Measurements from ENCODE around the gene TTLL10.

DNA sequence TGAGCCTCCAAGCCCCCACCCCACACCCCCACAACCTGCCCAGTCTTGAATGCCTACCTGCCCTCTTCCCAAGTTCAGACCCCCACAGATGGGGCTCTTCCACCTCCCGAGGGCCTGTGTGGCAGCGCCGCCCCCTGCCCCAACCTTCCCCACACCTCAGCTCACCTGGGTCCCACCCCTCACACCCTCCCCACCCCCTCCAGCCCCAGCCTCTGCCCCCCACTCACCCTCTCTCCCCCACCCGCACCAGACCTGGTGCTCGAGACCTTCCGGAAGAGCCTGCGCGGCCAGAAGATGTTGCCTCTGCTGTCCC is 23.5 kb downstream of the TTLL10 start:
- TF ChIP-seq, protein P1, sequence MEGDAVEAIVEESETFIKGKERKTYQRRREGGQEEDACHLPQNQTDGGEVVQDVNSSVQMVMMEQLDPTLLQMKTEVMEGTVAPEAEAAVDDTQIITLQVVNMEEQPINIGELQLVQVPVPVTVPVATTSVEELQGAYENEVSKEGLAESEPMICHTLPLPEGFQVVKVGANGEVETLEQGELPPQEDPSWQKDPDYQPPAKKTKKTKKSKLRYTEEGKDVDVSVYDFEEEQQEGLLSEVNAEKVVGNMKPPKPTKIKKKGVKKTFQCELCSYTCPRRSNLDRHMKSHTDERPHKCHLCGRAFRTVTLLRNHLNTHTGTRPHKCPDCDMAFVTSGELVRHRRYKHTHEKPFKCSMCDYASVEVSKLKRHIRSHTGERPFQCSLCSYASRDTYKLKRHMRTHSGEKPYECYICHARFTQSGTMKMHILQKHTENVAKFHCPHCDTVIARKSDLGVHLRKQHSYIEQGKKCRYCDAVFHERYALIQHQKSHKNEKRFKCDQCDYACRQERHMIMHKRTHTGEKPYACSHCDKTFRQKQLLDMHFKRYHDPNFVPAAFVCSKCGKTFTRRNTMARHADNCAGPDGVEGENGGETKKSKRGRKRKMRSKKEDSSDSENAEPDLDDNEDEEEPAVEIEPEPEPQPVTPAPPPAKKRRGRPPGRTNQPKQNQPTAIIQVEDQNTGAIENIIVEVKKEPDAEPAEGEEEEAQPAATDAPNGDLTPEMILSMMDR (IDR thresholded peaks at IDR 0.05) = no peak
- TF ChIP-seq POLR2A (IDR thresholded peaks at IDR 0.05; ENCODE audit: low read depth) = no peak
